IMR-90 (cell line): ENCODE measurements around the gene TNFRSF1A. TPM values are rescaled to one million over a fixed set of nuclear protein-coding genes. Genes with fewer than 3 reads are reported as not detected.

Experiments
- ATAC-seq: fragments of 200-7000 bp; cut with Tn5 transposase; 2 replicates; pipeline ENCODE4 v1.9.1; 2020; ENCODE audit warnings: low read depth, mild to moderate bottlenecking, moderate library complexity
- BruUV-seq: library from RNA; stranded (reverse); fragments of 400-500 nt; replicated peaks from 2 replicates; lab custom pipeline; 2021; lab: Mats Ljungman, UMichigan
- CTCF ChIA-PET: fragments of 300-600 bp; formaldehyde crosslinking; extraction: SDS; loops from one replicate; lab custom pipeline; 2021; ENCODE audit warnings: antibody characterized with exemption; lab: Yijun Ruan, JAX
- POLR2A ChIA-PET: fragments of 300-600 bp; sonication (Branson Sonifier 250); formaldehyde crosslinking; loops from one replicate; lab custom pipeline; 2022; ENCODE audit warnings: antibody characterized with exemption; ENCODE audit not compliant: unreplicated experiment; lab: Charles Lee
- DNase-seq: peaks from one replicate; pipeline ENCODE4 v3.0.0; 2013
- H2AFZ ChIP-seq: replicated peaks from 2 replicates; pipeline ENCODE3; 2013; ENCODE audit warnings: low read length, mild to moderate bottlenecking; ENCODE audit not compliant: poor library complexity
- H2AK5ac ChIP-seq: 2 replicates; pipeline ENCODE4 v1.6.1; 2013; ENCODE audit warnings: low read depth, low read length, inconsistent platforms
- H2AK9ac ChIP-seq: replicated peaks from 2 replicates; pipeline ENCODE3; 2013; ENCODE audit warnings: mild to moderate bottlenecking, low read depth, low read length, moderate library complexity; ENCODE audit not compliant: poor library complexity
- H2BK120ac ChIP-seq: 2 replicates; pipeline ENCODE4 v1.6.1; 2013; ENCODE audit warnings: low read depth, low read length, inconsistent platforms
- H2BK15ac ChIP-seq: 3 replicates; pipeline ENCODE4 v1.6.1; 2013; ENCODE audit warnings: low read depth, low read length, inconsistent platforms
- H2BK20ac ChIP-seq: 2 replicates; pipeline ENCODE4 v1.6.1; 2013; ENCODE audit warnings: low read depth, mild to moderate bottlenecking, inconsistent platforms, low read length, moderate library complexity
- H2BK5ac ChIP-seq: 2 replicates; pipeline ENCODE4 v1.6.1; 2013; ENCODE audit warnings: mild to moderate bottlenecking, low read depth, low read length, inconsistent platforms; ENCODE audit not compliant: poor library complexity, severe bottlenecking
- H3K14ac ChIP-seq: replicated peaks from 2 replicates; pipeline ENCODE4 v1.6.1; 2013; ENCODE audit warnings: low read depth, low read length, inconsistent platforms
- H3K18ac ChIP-seq: 2 replicates; pipeline ENCODE4 v1.6.1; 2013; ENCODE audit warnings: low read depth, low read length, control low read depth
- H3K23ac ChIP-seq: 2 replicates; pipeline ENCODE4 v1.6.1; 2013; ENCODE audit warnings: low read depth, low read length, inconsistent platforms
- H3K27ac ChIP-seq: 2 replicates; pipeline ENCODE4 v1.5.1; 2013; ENCODE audit warnings: mild to moderate bottlenecking, control low read depth, low read length; ENCODE audit not compliant: insufficient read depth
- H3K27me3 ChIP-seq: 2 replicates; pipeline ENCODE4 v1.6.1; 2013; ENCODE audit warnings: low read length; ENCODE audit not compliant: control insufficient read depth, insufficient read depth
- H3K36me3 ChIP-seq: 2 replicates; pipeline ENCODE4 v1.6.1; 2013; ENCODE audit warnings: low read length, mixed read lengths; ENCODE audit not compliant: control insufficient read depth, insufficient read depth
- H3K4ac ChIP-seq: 2 replicates; pipeline ENCODE4 v1.6.1; 2013; ENCODE audit warnings: low read depth, low read length, inconsistent platforms
- H3K4me1 ChIP-seq: 2 replicates; pipeline ENCODE4 v1.6.1; 2013; ENCODE audit warnings: low read length, mixed read lengths; ENCODE audit not compliant: control insufficient read depth, insufficient read depth
- H3K4me2 ChIP-seq: 2 replicates; pipeline ENCODE4 v1.6.1; 2013; ENCODE audit warnings: low read depth, mild to moderate bottlenecking, control low read depth, low read length, moderate library complexity
- H3K4me3 ChIP-seq: 2 replicates; pipeline ENCODE4 v1.5.1; 2013; ENCODE audit warnings: low read depth, mild to moderate bottlenecking, control low read depth, low read length, moderate library complexity; ENCODE audit not compliant: insufficient read depth
- H3K56ac ChIP-seq: 2 replicates; pipeline ENCODE4 v1.6.1; 2013; ENCODE audit warnings: low read length, inconsistent platforms; ENCODE audit not compliant: insufficient read depth; ENCODE audit errors: extremely low read depth
- H3K79me1 ChIP-seq, 2 experiments: 2 replicates each; pipeline ENCODE4 v1.6.1; 2013; ENCODE audit warnings: low read length in 2 of 2, inconsistent platforms in 1 of 2, low read depth in 1 of 2
- H3K9ac ChIP-seq: 2 replicates; pipeline ENCODE4 v1.6.1; 2013; ENCODE audit warnings: low read depth, low read length, control low read depth
- H3K9me1 ChIP-seq: 2 replicates; pipeline ENCODE4 v1.6.1; 2013; ENCODE audit warnings: low read length, inconsistent platforms; ENCODE audit not compliant: insufficient read depth
- H3K9me3 ChIP-seq: 2 replicates; pipeline ENCODE4 v1.6.1; 2013; ENCODE audit warnings: low read length; ENCODE audit not compliant: control insufficient read depth, insufficient read depth
- H4K20me1 ChIP-seq: 2 replicates; pipeline ENCODE4 v1.6.1; 2013; ENCODE audit warnings: low read length, inconsistent platforms; ENCODE audit not compliant: insufficient read depth
- H4K5ac ChIP-seq: 2 replicates; pipeline ENCODE4 v1.6.1; 2013; ENCODE audit warnings: mild to moderate bottlenecking, low read depth, low read length, control low read depth
- H4K8ac ChIP-seq, 2 experiments: 2 replicates each; pipeline ENCODE4 v1.6.1; 2013; ENCODE audit warnings: low read depth in 2 of 2, low read length in 2 of 2, control low read depth in 1 of 2, inconsistent platforms in 1 of 2
- H4K91ac ChIP-seq: 2 replicates; pipeline ENCODE4 v1.6.1; 2013; ENCODE audit warnings: low read depth, low read length, inconsistent platforms; ENCODE audit not compliant: insufficient read depth
- BHLHE40 ChIP-seq: fragments of 150-350 bp; IDR thresholded peaks from 2 replicates; pipeline ENCODE4 v1.6.1; 2016; ENCODE audit warnings: mild to moderate bottlenecking, low read depth, low read length
- CEBPB ChIP-seq: IDR thresholded peaks from 2 replicates; pipeline ENCODE4 v1.6.1; 2012; ENCODE audit warnings: low read depth, low read length, improper control_type of control experiment
- CHD1 ChIP-seq: IDR thresholded peaks from 2 replicates; pipeline ENCODE4 v1.6.1; 2012; ENCODE audit warnings: low read depth, low read length, improper control_type of control experiment
- FOS ChIP-seq: fragments of 150-350 bp; IDR thresholded peaks from 2 replicates; pipeline ENCODE4 v1.6.1; 2016; ENCODE audit warnings: low read depth, low read length
- MAZ ChIP-seq: IDR thresholded peaks from 2 replicates; pipeline ENCODE4 v1.6.1; 2012; ENCODE audit warnings: low read depth, mild to moderate bottlenecking, low read length, improper control_type of control experiment, moderate library complexity, borderline replicate concordance
- NFE2L2 ChIP-seq: fragments of 150-350 bp; IDR thresholded peaks from 2 replicates; pipeline ENCODE4 v1.6.1; 2016; ENCODE audit warnings: low read depth, mild to moderate bottlenecking, low read length
- POLR2A ChIP-seq: IDR thresholded peaks from 2 replicates; pipeline ENCODE4 v1.6.1; 2012; ENCODE audit warnings: mild to moderate bottlenecking, low read depth, low read length
- RCOR1 ChIP-seq: IDR thresholded peaks from 2 replicates; pipeline ENCODE4 v1.6.1; 2012; ENCODE audit warnings: mild to moderate bottlenecking, low read length, improper control_type of control experiment; ENCODE audit not compliant: insufficient replicate concordance
- RFX5 ChIP-seq: IDR thresholded peaks from 2 replicates; pipeline ENCODE4 v1.8.0; 2012; ENCODE audit warnings: low read depth, mild to moderate bottlenecking, low read length, moderate library complexity
- SMC3 ChIP-seq: fragments of 150-350 bp; IDR thresholded peaks from 2 replicates; pipeline ENCODE4 v1.6.1; 2016; ENCODE audit warnings: low read depth, mild to moderate bottlenecking, antibody characterized with exemption, low read length, moderate library complexity
- WGBS, 2 experiments: methylation state at CpG; one replicate each; pipeline versions ENCODE4 v1.1.5 to v1.1.7; 2013; ENCODE audit warnings: missing lambda C conversion rate in 2 of 2; ENCODE audit not compliant: insufficient read length in 1 of 2; ENCODE audit errors: extremely low coverage in 2 of 2; 5-methylcytosine and 5-hydroxymethylcytosine counted together
- dilution Hi-C: fragments of 300-500 bp; cut with HindIII; formaldehyde crosslinking; loops from one replicate; pipeline ENCODE4 v1.14.3; 2018; ENCODE audit warnings: low sequenced_read_pairs; ENCODE audit not compliant: unreplicated experiment
- in situ Hi-C: fragments of 300-500 bp; cut with MboI; formaldehyde crosslinking; loops from 3 replicates; pipeline ENCODE4 v1.14.3; 2019; ENCODE audit warnings: low sequenced_read_pairs, inconsistent platforms, mixed read lengths
- intact Hi-C: fragments of 100-400 bp; cut with micrococcal nuclease; formaldehyde crosslinking; loops from 2 replicates; pipeline ENCODE4 v1.10.0; 2022
- polyA plus RNA-seq, 3 experiments: library from polyadenylated mRNA; depleted of rRNA; stranded (reverse); fragments of >200 nt; gene quantifications; 2 replicates each; pipeline ENCODE4 v1.2.3, GENCODE V29; 2012; ENCODE audit warnings: low replicate concordance in 1 of 3
- total RNA-seq: library from RNA; depleted of rRNA; stranded (reverse); fragments of >200 nt; gene quantifications from 2 replicates; pipeline ENCODE4 v1.2.3, GENCODE V29; 2012
- TF ChIP-seq, protein P1 (sequence below): conservative IDR thresholded peaks from 2 replicates; pipeline ENCODE4 v1.5.1; 2012; ENCODE audit warnings: mild to moderate bottlenecking, low read depth, low read length, improper control_type of control experiment
- TF ChIP-seq, protein P2 (sequence below): fragments of 150-350 bp; IDR thresholded peaks from 2 replicates; pipeline ENCODE4 v1.6.1; 2016; ENCODE audit warnings: low read depth, mild to moderate bottlenecking, low read length, moderate library complexity, borderline replicate concordance
- TF ChIP-seq, protein P3 (sequence below): fragments of 150-350 bp; IDR thresholded peaks from 2 replicates; pipeline ENCODE4 v1.6.1; 2017; ENCODE audit warnings: mild to moderate bottlenecking, antibody characterized with exemption, low read length, low read depth

The TNFRSF1A gene
- total and polyA plus RNA-seq, 2 of the 4 experiments (the other 2 are of a cell fraction): 79.6 to 136 TPM

- dilution Hi-C loops (no loop called here), intact Hi-C loops (no loop called here), in situ Hi-C loops (no loop called here)
- H3K27me3 ChIP-seq: no peaks in the 10 kb centered on the region
- peak overlapping the region; percentile 23; the same call in 1 of the 2 replicates for H3K9ac ChIP-seq
- no peaks in the 10 kb centered on the region for H3K36me3 ChIP-seq
- H2BK15ac ChIP-seq: peak overlapping the region; percentile 92; the same call in 2 of the 3 replicates
- peak overlapping the region; percentile 1 for H2AK9ac ChIP-seq
- H4K8ac ChIP-seq: peak overlapping the region in 1 of 2 experiments; percentile 57; a peak in 2 of 4 replicates
- H2BK120ac ChIP-seq: peak overlapping the region; percentile 51
- H4K5ac ChIP-seq: peak overlapping the region; percentile 1; the same call in 1 of the 2 replicates
- peak overlapping the region; percentile 45; the same call in 1 of the 2 replicates for H2BK20ac ChIP-seq
- H3K18ac ChIP-seq: peak overlapping the region; percentile 39; the same call in 1 of the 2 replicates
- DNase-seq (peak; percentile 64), ATAC-seq (peak; percentile 12)
- H3K4me3 ChIP-seq: no peak overlapping the region
- peak overlapping the region; percentile 55 for H3K4ac ChIP-seq
- H2BK5ac ChIP-seq: peak overlapping the region; percentile 1
- WGBS, 2 experiments: 40% methylated on average over 3 of the region's 19 CpGs; no CpG with 5 or more reads in 1 of the 2 experiments
- peaks cover 19% of the 10 kb centered on the region for H3K4me1 ChIP-seq
- H3K9me3 ChIP-seq: no peaks in the 10 kb centered on the region
- H3K4me2 ChIP-seq: peak overlapping the region; percentile 10
- H4K20me1 ChIP-seq: no peaks in the 10 kb centered on the region
- peak overlapping the region; percentile 3; the same call in 1 of the 2 replicates for H3K27ac ChIP-seq
- peak overlapping the region; percentile 23 for H4K91ac ChIP-seq
- H2AFZ ChIP-seq: peak overlapping the region; percentile 66
- H3K23ac ChIP-seq: peak overlapping the region; percentile 75; the same call in 1 of the 2 replicates
- H3K9me1 ChIP-seq: peaks cover 25% of the 10 kb centered on the region
- peak overlapping the region; percentile 69 for H3K14ac ChIP-seq
- CTCF ChIA-PET: no interaction called here
- H3K56ac ChIP-seq: no peak overlapping the region
- peaks cover under 1 to 21% of the 10 kb centered on the region in 2 experiments; a peak in 2 of 4 replicates for H3K79me1 ChIP-seq
- H2AK5ac ChIP-seq: peak overlapping the region; percentile 43; the same call in 1 of the 2 replicates
- POLR2A ChIA-PET: no interaction called here
- BruUV-seq: no TSS peak
- no peak for TF ChIP-seq FOS
- TF ChIP-seq SMC3: no peak
- TF ChIP-seq, protein P1, sequence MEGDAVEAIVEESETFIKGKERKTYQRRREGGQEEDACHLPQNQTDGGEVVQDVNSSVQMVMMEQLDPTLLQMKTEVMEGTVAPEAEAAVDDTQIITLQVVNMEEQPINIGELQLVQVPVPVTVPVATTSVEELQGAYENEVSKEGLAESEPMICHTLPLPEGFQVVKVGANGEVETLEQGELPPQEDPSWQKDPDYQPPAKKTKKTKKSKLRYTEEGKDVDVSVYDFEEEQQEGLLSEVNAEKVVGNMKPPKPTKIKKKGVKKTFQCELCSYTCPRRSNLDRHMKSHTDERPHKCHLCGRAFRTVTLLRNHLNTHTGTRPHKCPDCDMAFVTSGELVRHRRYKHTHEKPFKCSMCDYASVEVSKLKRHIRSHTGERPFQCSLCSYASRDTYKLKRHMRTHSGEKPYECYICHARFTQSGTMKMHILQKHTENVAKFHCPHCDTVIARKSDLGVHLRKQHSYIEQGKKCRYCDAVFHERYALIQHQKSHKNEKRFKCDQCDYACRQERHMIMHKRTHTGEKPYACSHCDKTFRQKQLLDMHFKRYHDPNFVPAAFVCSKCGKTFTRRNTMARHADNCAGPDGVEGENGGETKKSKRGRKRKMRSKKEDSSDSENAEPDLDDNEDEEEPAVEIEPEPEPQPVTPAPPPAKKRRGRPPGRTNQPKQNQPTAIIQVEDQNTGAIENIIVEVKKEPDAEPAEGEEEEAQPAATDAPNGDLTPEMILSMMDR: no peak
- TF ChIP-seq CHD1: no peak
- TF ChIP-seq CEBPB: no peak
- no peak for TF ChIP-seq BHLHE40
- no peak for TF ChIP-seq RFX5
- TF ChIP-seq, protein P2, sequence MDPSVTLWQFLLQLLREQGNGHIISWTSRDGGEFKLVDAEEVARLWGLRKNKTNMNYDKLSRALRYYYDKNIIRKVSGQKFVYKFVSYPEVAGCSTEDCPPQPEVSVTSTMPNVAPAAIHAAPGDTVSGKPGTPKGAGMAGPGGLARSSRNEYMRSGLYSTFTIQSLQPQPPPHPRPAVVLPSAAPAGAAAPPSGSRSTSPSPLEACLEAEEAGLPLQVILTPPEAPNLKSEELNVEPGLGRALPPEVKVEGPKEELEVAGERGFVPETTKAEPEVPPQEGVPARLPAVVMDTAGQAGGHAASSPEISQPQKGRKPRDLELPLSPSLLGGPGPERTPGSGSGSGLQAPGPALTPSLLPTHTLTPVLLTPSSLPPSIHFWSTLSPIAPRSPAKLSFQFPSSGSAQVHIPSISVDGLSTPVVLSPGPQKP: no peak
- TF ChIP-seq, protein P3, sequence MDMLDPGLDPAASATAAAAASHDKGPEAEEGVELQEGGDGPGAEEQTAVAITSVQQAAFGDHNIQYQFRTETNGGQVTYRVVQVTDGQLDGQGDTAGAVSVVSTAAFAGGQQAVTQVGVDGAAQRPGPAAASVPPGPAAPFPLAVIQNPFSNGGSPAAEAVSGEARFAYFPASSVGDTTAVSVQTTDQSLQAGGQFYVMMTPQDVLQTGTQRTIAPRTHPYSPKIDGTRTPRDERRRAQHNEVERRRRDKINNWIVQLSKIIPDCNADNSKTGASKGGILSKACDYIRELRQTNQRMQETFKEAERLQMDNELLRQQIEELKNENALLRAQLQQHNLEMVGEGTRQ: no peak
- TF ChIP-seq MAZ: no peak
- no peak for TF ChIP-seq RCOR1
- no peak for TF ChIP-seq NFE2L2
- no peak for TF ChIP-seq POLR2A
These were observed 5.8 kb upstream of the TNFRSF1A start for GRCh38 chr12:6347367-6348338.
